ENCODE measurements around the gene ADA.
A peak's percentile ranks its signal among the peaks of the same experiment; 100 is the strongest.
"Not testable (repeated sequence)": the region's sequence is repeated elsewhere in the genome, so short reads cannot be mapped to it uniquely, and the experiment has no call there.

The ADA gene

GRCh38 chr20:44678242-44678641, 26.7 kb upstream of the ADA start:
- no peak for DNase-seq

- DNase-seq: not testable (repeated sequence)
Observed at GRCh38 chr20:44672318-44672902, 20.9 kb upstream of the ADA start.

GRCh38 chr20:44671541-44671940, 20.0 kb upstream of the ADA start:
- DNase-seq: peak; percentile 84

- DNase-seq: not testable (repeated sequence)
Observed at GRCh38 chr20:44670851-44671250, 19.4 kb upstream of the ADA start.

- DNase-seq: no peak
Observed at GRCh38 chr20:44666066-44666465, 14.6 kb upstream of the ADA start.

- no peak for DNase-seq
Observed at GRCh38 chr20:44664131-44664530, 12.6 kb upstream of the ADA start.

GRCh38 chr20:44662261-44662660, 10.8 kb upstream of the ADA start:
- no peak for DNase-seq

- no peak for DNase-seq
Observed at GRCh38 chr20:44660581-44660980, 9.1 kb upstream of the ADA start.

- no peak for DNase-seq
Observed at GRCh38 chr20:44659931-44660330, 8.4 kb upstream of the ADA start.

- DNase-seq: no peak
Observed at GRCh38 chr20:44658810-44659209, 7.3 kb upstream of the ADA start.

- no peak for DNase-seq
Observed at GRCh38 chr20:44657875-44658274, 6.4 kb upstream of the ADA start.

- no peak for DNase-seq
Observed at GRCh38 chr20:44656448-44656847, 4.9 kb upstream of the ADA start.

- not testable (repeated sequence) for DNase-seq
Observed at GRCh38 chr20:44654210-44654609, 2.7 kb upstream of the ADA start.

GRCh38 chr20:44653546-44653945, 2.0 kb upstream of the ADA start:
- DNase-seq: no peak

- no peak for DNase-seq
Observed at GRCh38 chr20:44651434-44651683, 140 bp downstream of the ADA start.

- peak; percentile 79 for DNase-seq
Observed at GRCh38 chr20:44650771-44651433, 597 bp downstream of the ADA start.

GRCh38 chr20:44649976-44650375, 1.5 kb downstream of the ADA start:
- no peak for DNase-seq

- no peak for DNase-seq
Observed at GRCh38 chr20:44649126-44649525, 2.4 kb downstream of the ADA start.

- DNase-seq: no peak
Observed at GRCh38 chr20:44648579-44648978, 2.9 kb downstream of the ADA start.

GRCh38 chr20:44648068-44648467, 3.4 kb downstream of the ADA start:
- DNase-seq: no peak

- no peak for DNase-seq
Observed at GRCh38 chr20:44646641-44647274, 4.7 kb downstream of the ADA start.

- DNase-seq: peak; percentile 70
Observed at GRCh38 chr20:44646023-44646640, 5.4 kb downstream of the ADA start.

GRCh38 chr20:44644667-44645131, 6.8 kb downstream of the ADA start:
- DNase-seq: peak; percentile 80

- DNase-seq: no peak
Observed at GRCh38 chr20:44644230-44644617, 7.3 kb downstream of the ADA start.

Measured in activated effector memory CD4-positive, alpha-beta T cell treated with anti-CD3 and anti-CD28 coated beads, Interleukin-2, amount 50 U/mL, for 16 hours (primary cell).